Measurements from ENCODE around the gene CCDC159.
"Not testable (repeated sequence)": the region's sequence is repeated elsewhere in the genome, so short reads cannot be mapped to it uniquely, and the experiment has no call there.

CCDC159 gene

DNA sequence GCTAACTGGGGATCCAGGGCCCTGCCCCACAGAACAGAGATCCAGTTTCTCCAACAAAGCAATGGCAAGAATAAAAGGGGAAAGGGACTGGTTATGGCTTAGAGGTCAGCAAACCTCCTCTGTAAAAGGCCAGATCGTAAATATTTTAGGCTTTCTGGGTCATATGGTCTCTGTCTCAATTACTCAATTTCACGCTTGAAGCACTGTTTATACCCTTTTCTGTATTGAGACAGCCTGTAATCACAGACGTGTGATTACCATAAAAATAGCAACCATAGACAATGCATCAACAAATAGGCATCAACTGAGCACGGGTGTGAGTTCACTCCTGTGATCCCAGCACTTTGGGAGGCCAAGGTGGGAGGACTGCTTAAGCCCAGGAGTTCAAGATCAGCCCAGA is 16.2 kb upstream of the CCDC159 start:
- DNase-seq (ENCODE audit: insufficient read length, low spot score): no peak
- FAIRE-seq: no peak
- TF ChIP-seq, protein P1, sequence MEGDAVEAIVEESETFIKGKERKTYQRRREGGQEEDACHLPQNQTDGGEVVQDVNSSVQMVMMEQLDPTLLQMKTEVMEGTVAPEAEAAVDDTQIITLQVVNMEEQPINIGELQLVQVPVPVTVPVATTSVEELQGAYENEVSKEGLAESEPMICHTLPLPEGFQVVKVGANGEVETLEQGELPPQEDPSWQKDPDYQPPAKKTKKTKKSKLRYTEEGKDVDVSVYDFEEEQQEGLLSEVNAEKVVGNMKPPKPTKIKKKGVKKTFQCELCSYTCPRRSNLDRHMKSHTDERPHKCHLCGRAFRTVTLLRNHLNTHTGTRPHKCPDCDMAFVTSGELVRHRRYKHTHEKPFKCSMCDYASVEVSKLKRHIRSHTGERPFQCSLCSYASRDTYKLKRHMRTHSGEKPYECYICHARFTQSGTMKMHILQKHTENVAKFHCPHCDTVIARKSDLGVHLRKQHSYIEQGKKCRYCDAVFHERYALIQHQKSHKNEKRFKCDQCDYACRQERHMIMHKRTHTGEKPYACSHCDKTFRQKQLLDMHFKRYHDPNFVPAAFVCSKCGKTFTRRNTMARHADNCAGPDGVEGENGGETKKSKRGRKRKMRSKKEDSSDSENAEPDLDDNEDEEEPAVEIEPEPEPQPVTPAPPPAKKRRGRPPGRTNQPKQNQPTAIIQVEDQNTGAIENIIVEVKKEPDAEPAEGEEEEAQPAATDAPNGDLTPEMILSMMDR (IDR thresholded peaks at IDR 0.05; ENCODE audit: insufficient read depth, missing control alignments): no peak

DNA sequence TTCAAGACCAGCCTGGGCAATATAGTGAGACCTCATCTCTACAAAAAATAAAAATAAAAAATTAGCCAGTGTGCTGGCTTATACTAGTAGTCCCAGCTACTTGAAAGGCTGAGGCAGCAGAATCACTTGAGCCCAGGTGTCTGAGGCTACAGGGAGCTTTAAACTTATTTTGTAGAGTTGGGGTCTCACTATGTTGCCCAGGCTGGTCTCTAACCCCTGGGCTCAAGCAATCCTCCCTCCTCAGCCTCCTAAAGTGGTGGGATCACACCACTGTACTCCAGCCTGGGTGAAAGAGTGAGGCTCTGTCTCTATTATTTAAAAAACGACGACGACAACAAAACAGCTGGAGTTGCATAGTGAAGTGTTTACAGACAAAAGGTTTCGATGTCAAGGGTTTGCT is 14.8 kb upstream of the CCDC159 start:
- no peak for FAIRE-seq
- TF ChIP-seq, protein P1 (IDR thresholded peaks at IDR 0.05; ENCODE audit: insufficient read depth, missing control alignments): no peak
- DNase-seq (ENCODE audit: insufficient read length, low spot score): no peak

DNA sequence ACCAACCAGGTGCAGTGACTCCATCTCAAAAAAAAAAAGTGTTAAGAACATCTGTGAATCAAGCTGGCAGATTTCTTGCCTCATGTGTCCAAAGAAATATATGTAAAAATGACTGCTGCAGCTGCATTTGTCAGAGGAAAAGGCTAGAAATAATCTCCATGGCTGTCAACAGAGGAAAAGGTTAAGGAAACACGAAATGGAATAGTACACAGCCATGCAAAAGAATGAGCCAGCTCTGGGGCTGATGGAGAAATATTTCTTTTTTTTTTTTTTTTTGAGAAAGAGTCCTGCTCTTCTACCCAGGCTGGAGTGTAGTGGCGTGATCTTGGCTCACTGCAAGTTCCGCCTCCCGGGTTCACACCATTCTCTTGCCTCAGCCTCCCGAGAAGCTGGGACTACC is 13.5 kb upstream of the CCDC159 start:
- FAIRE-seq (no peak), DNase-seq (ENCODE audit: insufficient read length, low spot score) (no peak)
- TF ChIP-seq, protein P1 (IDR thresholded peaks at IDR 0.05; ENCODE audit: insufficient read depth, missing control alignments): no peak

DNA sequence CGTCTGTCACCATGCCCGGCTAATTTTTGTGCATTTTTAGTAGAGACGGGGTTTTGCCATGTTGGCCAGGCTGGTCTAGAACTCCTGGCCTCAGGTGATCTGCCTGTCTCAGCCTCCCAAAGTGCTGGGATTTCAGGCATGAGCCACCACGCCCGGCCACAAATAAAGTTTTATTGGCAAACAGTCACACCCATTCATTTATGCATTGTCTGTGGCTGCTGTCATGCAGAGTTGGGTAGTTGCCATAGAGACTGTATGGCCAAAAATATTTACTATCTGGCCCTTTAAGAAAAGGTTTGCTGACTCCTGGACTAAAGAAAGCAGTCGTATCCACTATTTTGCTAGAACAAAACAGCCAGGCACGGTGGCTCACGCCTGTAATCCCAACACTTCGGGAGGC is 12.5 kb upstream of the CCDC159 start:
- not testable (repeated sequence) for FAIRE-seq; DNase-seq (ENCODE audit: insufficient read length, low spot score)

DNA sequence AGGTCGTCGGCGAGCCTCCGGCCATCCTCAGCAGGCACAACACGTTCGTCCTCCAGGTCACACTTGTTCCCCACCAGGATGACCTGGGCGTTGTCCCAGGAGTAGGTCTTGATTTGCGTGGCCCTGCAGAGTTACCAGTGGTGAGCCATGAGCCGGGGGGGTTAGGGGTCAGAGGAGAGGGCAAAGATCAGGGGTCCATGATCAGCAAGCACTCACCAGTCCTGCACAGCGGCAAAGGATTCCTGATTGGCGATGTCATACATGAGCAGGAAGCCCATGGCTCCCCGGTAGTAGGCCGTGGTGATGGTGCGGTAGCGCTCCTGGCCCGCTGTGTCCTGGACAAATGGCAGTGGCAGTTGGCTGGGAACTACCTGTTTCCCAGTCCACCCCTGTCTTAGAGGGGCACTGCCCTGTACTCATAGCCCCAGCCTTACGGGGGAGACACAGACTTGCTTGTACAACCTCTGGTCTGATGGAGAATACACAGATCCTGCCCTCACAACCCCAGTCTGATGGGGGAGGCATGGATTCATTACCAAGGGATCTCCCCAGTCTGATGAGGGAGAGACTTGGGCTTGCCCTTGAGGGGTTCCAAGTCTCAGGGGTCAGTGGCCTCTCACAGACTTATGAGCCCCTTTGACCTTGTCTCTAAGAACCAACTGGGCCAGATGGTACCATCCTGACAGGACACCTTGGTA is 10.7 kb upstream of the CCDC159 start:
- no peak for DNase-seq (ENCODE audit: insufficient read length, low spot score)
- no peak for FAIRE-seq
- TF ChIP-seq, protein P1 (IDR thresholded peaks at IDR 0.05; ENCODE audit: insufficient read depth, missing control alignments): no peak

DNA sequence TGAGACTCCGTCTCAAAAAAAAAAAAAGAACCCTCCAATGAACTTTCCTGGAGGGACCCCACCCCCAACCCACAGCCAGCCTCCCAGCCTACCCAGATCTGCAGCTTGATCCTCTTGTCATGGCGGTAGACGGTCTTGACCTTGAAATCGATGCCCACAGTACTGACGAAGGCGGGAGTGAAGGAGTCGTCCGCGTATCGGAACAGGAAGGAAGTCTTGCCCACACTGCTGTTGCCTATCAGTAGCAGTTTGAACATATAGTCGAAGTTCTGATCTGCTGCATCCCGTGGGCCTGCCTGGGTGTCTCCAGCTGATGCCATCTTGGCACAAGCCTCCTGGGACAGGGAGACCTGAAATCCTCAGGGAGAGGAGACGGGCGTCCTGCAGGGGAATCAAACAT is 9.2 kb upstream of the CCDC159 start:
- DNase-seq (ENCODE audit: insufficient read length, low spot score) (no peak), FAIRE-seq (no peak)

DNA sequence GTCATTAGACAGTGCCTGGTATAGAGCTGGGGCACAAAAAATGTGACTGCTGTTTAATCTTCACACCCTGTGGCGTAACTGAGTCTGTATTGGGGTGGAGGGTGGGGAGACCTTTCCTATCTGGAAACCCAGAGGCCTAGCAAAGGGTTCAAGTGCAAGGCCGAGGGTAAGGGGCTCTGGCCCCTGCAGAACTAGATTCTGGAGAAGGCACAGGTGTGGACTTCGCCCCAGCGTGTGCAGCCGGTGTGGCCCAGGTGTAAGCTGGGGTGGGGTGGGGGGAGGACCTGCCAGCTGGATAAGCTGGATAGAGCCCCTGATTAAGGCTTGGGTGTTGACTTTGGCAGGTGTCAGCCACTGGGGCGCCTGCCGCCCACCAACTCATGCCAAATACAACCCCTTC is 8.2 kb upstream of the CCDC159 start:
- FAIRE-seq (no peak), DNase-seq (ENCODE audit: insufficient read length, low spot score) (no peak)
- TF ChIP-seq, protein P1 (IDR thresholded peaks at IDR 0.05; ENCODE audit: insufficient read depth, missing control alignments): no peak

More for the DNA sequence above, 9.2 kb upstream of the CCDC159 start:
- TF ChIP-seq, protein P1 (IDR thresholded peaks at IDR 0.05; ENCODE audit: insufficient read depth, missing control alignments): no peak
